Body of pancreas (tissue), 4 donors: ENCODE data around the gene SUN5.

Source experiments
- CTCF ChIP-seq, 7 experiments: fragments of 450-650 bp in 4 of 7; fragments of 200-600 bp in 3 of 7; sonication (generic) in 3 of 7; IDR thresholded peaks; one replicate each; pipeline ENCODE4 v1.5.1; 2016 to 2019; ENCODE audit warnings: antibody characterized with exemption in 7 of 7
- POLR2A ChIP-seq, 3 donors: fragments of 450-650 bp; IDR thresholded peaks; one replicate each; pipeline ENCODE4 v1.6.1; 2016; ENCODE audit warnings: antibody characterized with exemption in 3 of 3, mild to moderate bottlenecking in 2 of 3

- TF ChIP-seq CTCF (IDR thresholded peaks at IDR 0.05), result no peak
- TF ChIP-seq POLR2A (IDR thresholded peaks at IDR 0.05), result no peak
Observed at GRCh38 chr20:32969356-32970114, 34.7 kb downstream of the SUN5 start.
